Keratinocyte (primary cell): Measurements from ENCODE around the gene PDE4C. TPM values are rescaled to one million over a fixed set of nuclear protein-coding genes. Genes with fewer than 3 reads are reported as not detected.

Experiments
- DNase-seq: peaks from one replicate; pipeline ENCODE4 v3.0.0-alpha.2; 2011; ENCODE audit warnings: low read depth, missing footprints, low spot score
- FAIRE-seq: peaks from 2 replicates; lab custom pipeline; 2011; peaks lifted over from hg19 to GRCh38; lab: Jason Lieb, UNC
- H2AFZ ChIP-seq: 2 replicates; pipeline ENCODE4 v1.6.0; 2012; ENCODE audit warnings: low read length, control low read depth, inconsistent platforms; ENCODE audit not compliant: control insufficient read depth
- H3K27ac ChIP-seq: 2 replicates; pipeline ENCODE4 v1.5.1; 2011; ENCODE audit warnings: low read length; ENCODE audit not compliant: control insufficient read depth, insufficient read depth
- H3K27me3 ChIP-seq: 3 replicates; pipeline ENCODE4 v1.6.0; 2011; ENCODE audit warnings: low read length; ENCODE audit not compliant: control insufficient read depth, insufficient read depth; ENCODE audit errors: extremely low read depth
- H3K36me3 ChIP-seq, 2 experiments: 2 replicates in 1 of 2; 3 replicates in 1 of 2; pipeline ENCODE4 v1.5.1; 2011; ENCODE audit warnings: low read length in 2 of 2, mild to moderate bottlenecking in 1 of 2; ENCODE audit not compliant: control insufficient read depth in 2 of 2, insufficient read depth in 2 of 2; ENCODE audit errors: extremely low read depth in 1 of 2
- H3K4me1 ChIP-seq: 3 replicates; pipeline ENCODE4 v1.5.1; 2011; ENCODE audit warnings: low read length; ENCODE audit not compliant: control insufficient read depth, insufficient read depth; ENCODE audit errors: extremely low read depth
- H3K4me2 ChIP-seq: 3 replicates; pipeline ENCODE4 v1.6.0; 2011; ENCODE audit warnings: low read depth, low read length; ENCODE audit not compliant: control insufficient read depth, insufficient read depth; ENCODE audit errors: extremely low read depth
- H3K4me3 ChIP-seq, 3 experiments: fragments of 200-600 bp in 1 of 3; sonication (generic) in 1 of 3; 2 replicates in 2 of 3; 3 replicates in 1 of 3; pipeline ENCODE4 v1.5.1; 2011 to 2016; ENCODE audit warnings: low read length in 3 of 3, mild to moderate bottlenecking in 3 of 3, control low read depth in 2 of 3, inconsistent platforms in 1 of 3, low read depth in 1 of 3, mixed read lengths in 1 of 3, mixed run types in 1 of 3, moderate library complexity in 1 of 3; ENCODE audit not compliant: control insufficient read depth in 2 of 3, insufficient read depth in 2 of 3; ENCODE audit errors: extremely low read depth in 1 of 3
- H3K79me2 ChIP-seq: 2 replicates; pipeline ENCODE4 v1.6.0; 2012; ENCODE audit warnings: low read length; ENCODE audit not compliant: control insufficient read depth, insufficient read depth
- H3K9ac ChIP-seq: 3 replicates; pipeline ENCODE4 v1.6.0; 2011; ENCODE audit warnings: low read length; ENCODE audit not compliant: control insufficient read depth, insufficient read depth; ENCODE audit errors: extremely low read depth
- H3K9me1 ChIP-seq: 3 replicates; pipeline ENCODE4 v1.6.0; 2011; ENCODE audit warnings: low read length; ENCODE audit not compliant: control insufficient read depth, insufficient read depth; ENCODE audit errors: extremely low read depth
- H3K9me3 ChIP-seq: 2 replicates; pipeline ENCODE4 v1.5.1; 2012; ENCODE audit warnings: low read depth, low read length; ENCODE audit not compliant: control insufficient read depth
- H4K20me1 ChIP-seq: 3 replicates; pipeline ENCODE4 v1.6.0; 2011; ENCODE audit warnings: low read length; ENCODE audit not compliant: control insufficient read depth, insufficient read depth; ENCODE audit errors: extremely low read depth
- CTCF ChIP-seq, 3 experiments: IDR thresholded peaks in 1 of 3; conservative IDR thresholded peaks in 1 of 3; optimal IDR thresholded peaks in 1 of 3; 2 replicates in 2 of 3; 3 replicates in 1 of 3; pipeline versions ENCODE3 to v1.5.1; 2011; ENCODE audit warnings: low read length in 3 of 3, mild to moderate bottlenecking in 3 of 3, moderate library complexity in 2 of 3, control low read depth in 1 of 3, inconsistent platforms in 1 of 3; ENCODE audit not compliant: insufficient read depth in 2 of 3; ENCODE audit errors: extremely low read depth in 1 of 3
- EZH2 ChIP-seq: IDR thresholded peaks from one replicate; pipeline ENCODE4 v1.6.1; 2012; ENCODE audit warnings: inconsistent platforms, mild to moderate bottlenecking, low read length, moderate library complexity
- dilution Hi-C: fragments of 300-500 bp; cut with MboI; formaldehyde crosslinking; loops from one replicate; pipeline ENCODE4 v1.7.0; 2020; ENCODE audit warnings: low sequenced_read_pairs; ENCODE audit not compliant: extremely low pct_ligation_motif_present
- polyA plus RNA-seq, 5 experiments: library from polyadenylated mRNA; depleted of rRNA in 3 of 5; stranded (reverse) in 3 of 5; stranded (forward) in 1 of 5; unstranded in 1 of 5; fragments of >200 nt; gene quantifications; 1 replicate in 1 of 5; 2 replicates in 3 of 5; 3 replicates in 1 of 5; pipeline versions ENCODE4 v1.2.1 to v1.2.3, GENCODE V29; 2011 to 2012; ENCODE audit warnings: missing spikeins in 2 of 5, low read depth in 1 of 5, low replicate concordance in 1 of 5

PDE4C gene
- polyA plus RNA-seq, 1 donor (not counting 4 experiments of a cell fraction or from before 2014, with no cell fraction given), result not detected

GRCh38 chr19:18226956-18227780 lies 930 bp upstream of the PDE4C start:
- Histone ChIP-seq H3K27me3 (peaks cover 37% of the 10 kb centered on the region), H3K36me3 (no peaks in the 10 kb centered on the region), H4K20me1 (no peaks in the 10 kb centered on the region), H3K4me3 (no peak overlapping the region), H3K79me2 (no peaks in the 10 kb centered on the region), H2AFZ (no peak overlapping the region), H3K9ac (no peak overlapping the region), H3K9me1 (no peaks in the 10 kb centered on the region), H3K27ac (no peak overlapping the region), H3K9me3 (no peaks in the 10 kb centered on the region), H3K4me1 (peaks cover 7% of the 10 kb centered on the region), H3K4me2 (no peak overlapping the region)
- no peak for FAIRE-seq
- dilution Hi-C loops, result no loop called here
- TF ChIP-seq EZH2, result no peak
- DNase-seq, result no peak

DNA sequence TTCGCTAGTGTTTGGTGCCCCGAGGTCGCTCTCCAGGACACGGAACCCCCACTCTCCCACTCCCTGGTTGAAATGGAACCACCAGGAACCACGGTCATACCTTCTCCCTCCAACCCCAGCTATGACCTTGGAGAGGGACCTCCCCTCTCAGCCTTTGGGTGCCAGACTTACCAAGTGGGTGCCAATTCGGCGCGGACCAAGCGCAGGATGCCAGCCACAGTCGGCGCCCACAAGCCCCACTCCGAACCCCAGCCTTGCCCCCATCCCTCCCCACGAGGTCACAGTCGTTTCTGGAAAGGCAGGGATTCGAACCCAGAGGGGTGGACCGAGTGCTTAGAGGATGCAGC lies 910 bp downstream of the PDE4C start:
- peaks cover 25% of the 10 kb centered on the region for H3K27me3 ChIP-seq
- dilution Hi-C loops, result no loop called here

More for the DNA sequence above, 910 bp downstream of the PDE4C start:
- peaks cover 7% of the 10 kb centered on the region for H3K4me1 ChIP-seq
- no peaks in the 10 kb centered on the region for H3K79me2 ChIP-seq
- no peak overlapping the region for H3K9ac ChIP-seq
- TF ChIP-seq CTCF (optimal IDR thresholded peaks at IDR 0.05 in 1 of 3, IDR thresholded peaks at IDR 0.05 in 1 of 3, conservative IDR thresholded peaks at IDR 0.05 in 1 of 3; ENCODE audit: extremely low read depth in 1 of 3, insufficient read depth in 2 of 3, low read length in 3 of 3) (no peak), EZH2 (peak; percentile 70)
- H3K9me3 ChIP-seq, result no peaks in the 10 kb centered on the region
- no peaks in the 10 kb centered on the region for H3K9me1 ChIP-seq
- no peak overlapping the region for H3K27ac ChIP-seq
- H3K4me2 ChIP-seq, result peak overlapping the region; percentile 74
- no peaks in the 10 kb centered on the region for H3K36me3 ChIP-seq
- H2AFZ ChIP-seq, result no peak overlapping the region
- FAIRE-seq, result no peak
- DNase-seq, result no peak
- H4K20me1 ChIP-seq, result no peaks in the 10 kb centered on the region
- H3K4me3 ChIP-seq, result no peak overlapping the region
